OCI-LY1 (cell line): ENCODE data around the gene SF1.

Experiments
- H2AFZ ChIP-seq: fragments of 200-600 bp; sonication (generic), shearing (Covaris generic); 2 replicates; pipeline ENCODE4 v1.6.0; 2014; ENCODE audit warnings: antibody characterized with exemption, mild to moderate bottlenecking, low read length
- H3F3A ChIP-seq: fragments of 200-600 bp; sonication (generic), shearing (Covaris generic); 2 replicates; pipeline ENCODE4 v1.6.0; 2014; ENCODE audit warnings: mild to moderate bottlenecking, antibody characterized with exemption, low read length, moderate library complexity; ENCODE audit not compliant: insufficient read depth
- H3K27ac ChIP-seq: fragments of 200-600 bp; sonication (generic); 2 replicates; pipeline ENCODE4 v1.5.1; 2014; ENCODE audit warnings: low read length, mixed run types, mild to moderate bottlenecking, low read depth; ENCODE audit not compliant: poor library complexity, severe bottlenecking
- H3K27me3 ChIP-seq: fragments of 200-600 bp; sonication (generic); 2 replicates; pipeline ENCODE4 v1.6.0; 2014; ENCODE audit warnings: antibody characterized with exemption, mild to moderate bottlenecking, low read length, moderate library complexity; ENCODE audit not compliant: insufficient read depth
- H3K36me3 ChIP-seq: fragments of 200-600 bp; sonication (generic); 2 replicates; pipeline ENCODE4 v1.6.1; 2014; ENCODE audit warnings: mild to moderate bottlenecking, antibody characterized with exemption, low read length, moderate library complexity, mixed read lengths; ENCODE audit not compliant: insufficient read depth
- H3K4me1 ChIP-seq: fragments of 200-600 bp; sonication (generic); 2 replicates; pipeline ENCODE4 v1.5.1; 2014; ENCODE audit warnings: mild to moderate bottlenecking, low read length, moderate library complexity; ENCODE audit not compliant: insufficient read depth, severe bottlenecking
- H3K4me2 ChIP-seq: fragments of 200-600 bp; sonication (generic), shearing (Covaris generic); 2 replicates; pipeline ENCODE4 v1.6.1; 2014; ENCODE audit warnings: low read length
- H3K4me3 ChIP-seq: fragments of 200-600 bp; sonication (generic); 2 replicates; pipeline ENCODE4 v1.5.1; 2014; ENCODE audit warnings: low read length, low read depth, mild to moderate bottlenecking, mixed read lengths; ENCODE audit not compliant: poor library complexity, severe bottlenecking
- H3K79me2 ChIP-seq: fragments of 200-600 bp; shearing (Covaris generic); 2 replicates; pipeline ENCODE4 v1.6.1; 2016; ENCODE audit warnings: mixed run types, low read length, mixed read lengths; ENCODE audit not compliant: insufficient read depth
- H3K9ac ChIP-seq: fragments of 200-600 bp; sonication (generic), shearing (Covaris generic); 2 replicates; pipeline ENCODE4 v1.6.1; 2014; ENCODE audit warnings: mild to moderate bottlenecking, low read length, mixed read lengths
- H3K9me2 ChIP-seq: fragments of 200-600 bp; sonication (generic), shearing (Covaris generic); 2 replicates; pipeline ENCODE4 v1.6.1; 2014; ENCODE audit warnings: low read depth, mild to moderate bottlenecking, low read length, mixed read lengths
- H3K9me3 ChIP-seq: fragments of 200-600 bp; shearing (Covaris generic); 2 replicates; pipeline ENCODE4 v1.6.1; 2014; ENCODE audit warnings: low read length, mixed read lengths
- H4K20me1 ChIP-seq: fragments of 200-600 bp; sonication (generic), shearing (Covaris generic); 2 replicates; pipeline ENCODE4 v1.6.0; 2016; ENCODE audit warnings: mild to moderate bottlenecking, low read length; ENCODE audit not compliant: insufficient read depth
- EZH2 ChIP-seq: fragments of 200-600 bp; sonication (generic), shearing (Covaris generic); IDR thresholded peaks from 2 replicates; pipeline ENCODE4 v1.8.0; 2017; ENCODE audit warnings: borderline replicate concordance, mixed run types, mild to moderate bottlenecking, antibody characterized with exemption, low read length, moderate library complexity, mixed read lengths
- TF ChIP-seq, protein P1 (sequence below): fragments of 200-600 bp; sonication (generic), shearing (Covaris generic); IDR thresholded peaks from 2 replicates; pipeline ENCODE4 v1.5.1; 2017; ENCODE audit warnings: mild to moderate bottlenecking, antibody characterized with exemption, low read length, moderate library complexity, mixed read lengths

Gene SF1

DNA sequence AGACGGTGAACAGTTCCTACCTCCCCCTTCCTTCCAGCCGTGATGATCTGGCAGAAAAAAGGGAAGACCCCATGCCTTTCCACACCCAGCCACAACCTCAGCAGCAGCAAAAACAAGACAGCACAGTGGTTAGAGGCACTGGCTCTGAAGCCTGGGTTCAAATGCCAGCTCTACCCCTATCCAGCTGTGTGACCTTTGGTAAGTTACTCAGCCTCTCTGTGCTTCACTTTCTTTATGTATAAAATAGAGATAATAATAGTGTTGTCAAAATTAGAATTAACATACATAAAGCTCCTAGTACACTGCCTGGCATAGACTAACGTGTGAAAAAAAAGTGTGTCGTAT is 59.6 kb downstream of the SF1 start:
- Histone ChIP-seq H3K27me3 (peaks cover 15% of the 10 kb centered on the region), H3K4me1 (peaks cover 2% of the 10 kb centered on the region), H3F3A (no peaks in the 10 kb centered on the region), H3K9me2 (no peaks in the 10 kb centered on the region), H3K27ac (no peak overlapping the region), H3K79me2 (no peaks in the 10 kb centered on the region), H3K36me3 (no peaks in the 10 kb centered on the region), H2AFZ (no peak overlapping the region), H4K20me1 (no peaks in the 10 kb centered on the region), H3K9me3 (no peaks in the 10 kb centered on the region), H3K4me2 (no peak overlapping the region), H3K9ac (no peak overlapping the region), H3K4me3 (no peak overlapping the region)
- TF ChIP-seq, protein P1, sequence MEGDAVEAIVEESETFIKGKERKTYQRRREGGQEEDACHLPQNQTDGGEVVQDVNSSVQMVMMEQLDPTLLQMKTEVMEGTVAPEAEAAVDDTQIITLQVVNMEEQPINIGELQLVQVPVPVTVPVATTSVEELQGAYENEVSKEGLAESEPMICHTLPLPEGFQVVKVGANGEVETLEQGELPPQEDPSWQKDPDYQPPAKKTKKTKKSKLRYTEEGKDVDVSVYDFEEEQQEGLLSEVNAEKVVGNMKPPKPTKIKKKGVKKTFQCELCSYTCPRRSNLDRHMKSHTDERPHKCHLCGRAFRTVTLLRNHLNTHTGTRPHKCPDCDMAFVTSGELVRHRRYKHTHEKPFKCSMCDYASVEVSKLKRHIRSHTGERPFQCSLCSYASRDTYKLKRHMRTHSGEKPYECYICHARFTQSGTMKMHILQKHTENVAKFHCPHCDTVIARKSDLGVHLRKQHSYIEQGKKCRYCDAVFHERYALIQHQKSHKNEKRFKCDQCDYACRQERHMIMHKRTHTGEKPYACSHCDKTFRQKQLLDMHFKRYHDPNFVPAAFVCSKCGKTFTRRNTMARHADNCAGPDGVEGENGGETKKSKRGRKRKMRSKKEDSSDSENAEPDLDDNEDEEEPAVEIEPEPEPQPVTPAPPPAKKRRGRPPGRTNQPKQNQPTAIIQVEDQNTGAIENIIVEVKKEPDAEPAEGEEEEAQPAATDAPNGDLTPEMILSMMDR: no peak
- no peak for TF ChIP-seq EZH2

DNA sequence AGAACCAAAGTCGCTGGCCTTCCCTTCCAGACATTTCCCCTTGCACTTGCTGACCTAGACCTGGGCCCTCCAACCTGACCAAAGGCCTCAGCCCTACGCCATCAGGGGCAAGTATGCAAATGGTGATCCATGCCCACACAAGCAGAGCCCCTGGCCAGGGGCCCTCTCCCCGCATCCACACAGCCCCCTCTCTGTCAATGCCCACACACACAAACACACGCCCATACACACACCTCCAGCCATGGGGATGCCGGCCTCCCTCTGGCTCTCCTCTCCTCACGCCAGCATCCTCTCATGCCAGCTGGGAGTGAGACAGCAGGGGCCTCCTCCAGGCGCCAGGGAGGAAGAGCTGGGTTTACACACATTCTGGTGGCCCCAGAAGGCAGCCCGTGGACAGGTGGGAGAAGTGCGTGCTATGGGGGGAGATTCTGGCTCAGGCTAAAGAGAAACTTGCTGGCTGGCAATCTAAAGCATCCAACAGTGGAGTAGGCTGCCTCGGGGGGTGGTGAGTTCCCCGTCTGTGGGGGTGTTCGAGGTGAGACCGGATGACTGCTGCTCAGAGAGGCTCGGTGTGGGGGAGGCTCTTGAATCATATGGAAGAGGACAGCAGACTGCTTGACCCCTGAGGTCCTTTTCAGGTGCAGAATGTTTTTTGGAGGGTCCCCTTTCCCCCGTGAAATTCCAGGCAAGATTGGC is 60.1 kb downstream of the SF1 start:
- H4K20me1 ChIP-seq: no peaks in the 10 kb centered on the region
- H3K4me3 ChIP-seq: no peak overlapping the region
- TF ChIP-seq, protein P1: no peak
- no peak for TF ChIP-seq EZH2
- H3K27me3 ChIP-seq: peaks cover 15% of the 10 kb centered on the region
- no peaks in the 10 kb centered on the region for H3K79me2 ChIP-seq
- H3K9me2 ChIP-seq: no peaks in the 10 kb centered on the region
- H3K36me3 ChIP-seq: no peaks in the 10 kb centered on the region
- H3K9ac ChIP-seq: no peak overlapping the region
- no peak overlapping the region for H3K4me2 ChIP-seq
- no peak overlapping the region for H3K27ac ChIP-seq
- H3K4me1 ChIP-seq: no peaks in the 10 kb centered on the region
- no peaks in the 10 kb centered on the region for H3F3A ChIP-seq
- H2AFZ ChIP-seq: no peak overlapping the region
- no peaks in the 10 kb centered on the region for H3K9me3 ChIP-seq

DNA sequence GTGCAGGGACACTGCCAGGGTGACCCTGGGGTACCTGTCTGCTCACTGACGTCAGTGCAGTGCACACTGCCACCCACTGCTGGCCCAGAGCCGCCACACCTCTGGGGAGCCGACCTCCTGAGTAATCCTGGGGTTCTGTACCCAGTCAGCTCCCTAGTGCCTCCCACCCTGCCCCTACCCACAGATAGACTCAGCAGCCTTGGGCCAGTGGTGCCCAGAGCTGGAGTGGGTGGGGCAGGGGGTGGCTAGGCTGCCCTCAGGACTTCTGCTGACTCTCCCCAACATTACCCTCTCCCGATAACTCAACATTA is 61.1 kb downstream of the SF1 start:
- H3K27ac ChIP-seq: no peak overlapping the region
- H3K9ac ChIP-seq: no peak overlapping the region
- no peak overlapping the region for H3K4me2 ChIP-seq
- H3K9me2 ChIP-seq: no peaks in the 10 kb centered on the region
- H3K27me3 ChIP-seq: peaks cover 13% of the 10 kb centered on the region
- no peak overlapping the region for H3K4me3 ChIP-seq
- H3K4me1 ChIP-seq: no peaks in the 10 kb centered on the region
- H4K20me1 ChIP-seq: no peaks in the 10 kb centered on the region
- no peaks in the 10 kb centered on the region for H3K9me3 ChIP-seq
- no peak overlapping the region for H2AFZ ChIP-seq
- H3K79me2 ChIP-seq: no peaks in the 10 kb centered on the region
- no peak for TF ChIP-seq EZH2
- TF ChIP-seq, protein P1: no peak
- H3F3A ChIP-seq: no peaks in the 10 kb centered on the region
- no peaks in the 10 kb centered on the region for H3K36me3 ChIP-seq
